ENCODE results near the gene OR6C76. TPM values are rescaled to one million over a fixed set of nuclear protein-coding genes. Genes with fewer than 3 reads are reported as not detected.
"Not testable (repeated sequence)": the region's sequence is repeated elsewhere in the genome, so short reads cannot be mapped to it uniquely, and the experiment has no call there.

The OR6C76 gene
- total RNA-seq, 4 donors from 2014 or later, result not detected

GRCh38 chr12:55407866-55408265 is 18.2 kb upstream of the OR6C76 start:
- H3K36me3 ChIP-seq, result no peaks in the 10 kb centered on the region
- peaks cover 0 to 3% (median 0%) of the 10 kb centered on the region in 4 donors for H3K9me3 ChIP-seq
- DNase-seq, result no peak
- no peak for TF ChIP-seq POLR2A (IDR thresholded peaks at IDR 0.05)
- TF ChIP-seq, protein P1, sequence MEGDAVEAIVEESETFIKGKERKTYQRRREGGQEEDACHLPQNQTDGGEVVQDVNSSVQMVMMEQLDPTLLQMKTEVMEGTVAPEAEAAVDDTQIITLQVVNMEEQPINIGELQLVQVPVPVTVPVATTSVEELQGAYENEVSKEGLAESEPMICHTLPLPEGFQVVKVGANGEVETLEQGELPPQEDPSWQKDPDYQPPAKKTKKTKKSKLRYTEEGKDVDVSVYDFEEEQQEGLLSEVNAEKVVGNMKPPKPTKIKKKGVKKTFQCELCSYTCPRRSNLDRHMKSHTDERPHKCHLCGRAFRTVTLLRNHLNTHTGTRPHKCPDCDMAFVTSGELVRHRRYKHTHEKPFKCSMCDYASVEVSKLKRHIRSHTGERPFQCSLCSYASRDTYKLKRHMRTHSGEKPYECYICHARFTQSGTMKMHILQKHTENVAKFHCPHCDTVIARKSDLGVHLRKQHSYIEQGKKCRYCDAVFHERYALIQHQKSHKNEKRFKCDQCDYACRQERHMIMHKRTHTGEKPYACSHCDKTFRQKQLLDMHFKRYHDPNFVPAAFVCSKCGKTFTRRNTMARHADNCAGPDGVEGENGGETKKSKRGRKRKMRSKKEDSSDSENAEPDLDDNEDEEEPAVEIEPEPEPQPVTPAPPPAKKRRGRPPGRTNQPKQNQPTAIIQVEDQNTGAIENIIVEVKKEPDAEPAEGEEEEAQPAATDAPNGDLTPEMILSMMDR (IDR thresholded peaks at IDR 0.05), result no peak
- H3K27ac ChIP-seq, result no peak overlapping the region
- no peaks in the 10 kb centered on the region for H3K27me3 ChIP-seq
- no peak overlapping the region for H3K4me3 ChIP-seq
- no peaks in the 10 kb centered on the region for H3K4me1 ChIP-seq

- H3K4me3 ChIP-seq, H3K9me3 ChIP-seq, H3K36me3 ChIP-seq, H3K4me1 ChIP-seq, H3K27ac ChIP-seq, DNase-seq, H3K27me3 ChIP-seq: not testable (repeated sequence)
Measured at GRCh38 chr12:55409133-55409532, 16.9 kb upstream of the OR6C76 start.

GRCh38 chr12:55412138-55412537 is 13.9 kb upstream of the OR6C76 start:
- not testable (repeated sequence) for DNase-seq, H3K36me3 ChIP-seq, H3K9me3 ChIP-seq, H3K27ac ChIP-seq, H3K4me3 ChIP-seq, H3K4me1 ChIP-seq, H3K27me3 ChIP-seq

- H3K27me3 ChIP-seq, H3K27ac ChIP-seq, H3K36me3 ChIP-seq, DNase-seq, H3K4me3 ChIP-seq, H3K9me3 ChIP-seq, H3K4me1 ChIP-seq: not testable (repeated sequence)
Measured at GRCh38 chr12:55413498-55414388, 12.3 kb upstream of the OR6C76 start.

GRCh38 chr12:55414396-55414823 is 11.6 kb upstream of the OR6C76 start:
- H3K9me3 ChIP-seq, H3K4me1 ChIP-seq, H3K4me3 ChIP-seq, H3K27me3 ChIP-seq, DNase-seq, H3K36me3 ChIP-seq, H3K27ac ChIP-seq: not testable (repeated sequence)

DNA sequence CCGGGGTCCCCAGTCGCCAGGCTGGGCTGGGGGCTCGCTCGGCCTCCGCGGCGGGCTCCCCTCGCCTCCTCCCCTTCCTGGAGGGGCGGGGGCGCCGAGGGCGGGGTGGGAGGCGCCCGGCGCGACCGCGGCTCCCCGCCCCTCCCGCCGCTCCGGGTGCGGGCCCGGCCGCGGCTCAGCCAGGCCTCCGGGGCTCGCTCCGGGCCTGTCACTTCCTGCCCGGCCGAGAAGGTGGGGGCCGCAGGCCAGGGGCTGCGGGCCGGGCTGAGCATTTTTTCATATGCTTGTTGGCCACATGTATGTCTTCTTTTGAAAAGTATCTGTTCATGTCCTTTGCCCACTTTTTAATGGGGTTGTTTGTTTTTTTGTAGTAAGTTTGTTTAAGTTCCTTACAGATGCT is 11.2 kb upstream of the OR6C76 start:
- not testable (repeated sequence) for H3K4me3 ChIP-seq, H3K9me3 ChIP-seq, H3K27ac ChIP-seq, H3K36me3 ChIP-seq, DNase-seq, H3K27me3 ChIP-seq, H3K4me1 ChIP-seq

GRCh38 chr12:55416961-55417360 is 9.1 kb upstream of the OR6C76 start:
- no peak overlapping the region for H3K4me3 ChIP-seq
- H3K36me3 ChIP-seq, result no peaks in the 10 kb centered on the region
- TF ChIP-seq, protein P1 (IDR thresholded peaks at IDR 0.05), result no peak
- TF ChIP-seq POLR2A (IDR thresholded peaks at IDR 0.05), result no peak
- no peak overlapping the region for H3K27ac ChIP-seq
- H3K27me3 ChIP-seq, result no peaks in the 10 kb centered on the region
- H3K4me1 ChIP-seq, result no peaks in the 10 kb centered on the region
- no peaks in the 10 kb centered on the region for H3K9me3 ChIP-seq
- no peak for DNase-seq

DNA sequence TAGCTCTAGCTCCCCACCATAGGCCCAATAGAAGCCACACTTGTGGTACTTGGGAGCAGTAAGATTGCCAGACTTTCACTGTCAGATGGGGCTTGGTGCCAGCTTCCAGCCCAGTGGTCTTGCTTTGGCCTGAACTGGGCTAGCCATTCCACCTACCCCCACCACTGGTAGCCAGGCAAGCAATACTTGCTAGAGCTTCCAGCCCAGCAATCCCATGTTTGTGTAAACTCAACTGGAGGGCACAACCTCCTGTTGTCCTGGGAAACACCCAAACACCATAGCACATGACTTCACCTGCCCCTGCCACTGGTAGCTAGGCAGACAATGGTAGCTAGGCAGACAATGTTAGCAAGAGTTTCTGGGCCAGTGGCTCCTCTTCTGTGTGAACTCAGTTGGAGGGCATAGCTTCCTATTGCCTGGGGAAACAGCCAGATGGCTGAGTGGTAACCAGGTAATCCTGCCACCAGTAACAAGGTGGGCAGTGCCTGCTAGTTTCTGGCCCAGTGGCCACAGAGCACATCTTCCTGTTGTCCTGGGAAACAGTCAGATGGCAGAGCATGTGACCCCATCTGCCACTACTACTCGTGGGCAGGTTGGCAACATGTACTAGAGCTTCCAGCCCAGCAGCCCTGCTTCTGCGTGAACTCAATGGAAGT is 5.6 kb upstream of the OR6C76 start:
- no peak for DNase-seq
- Histone ChIP-seq H3K9me3 (no peaks in the 10 kb centered on the region), H3K36me3 (no peaks in the 10 kb centered on the region), H3K27me3 (no peaks in the 10 kb centered on the region), H3K27ac (no peak overlapping the region), H3K4me1 (no peaks in the 10 kb centered on the region), H3K4me3 (no peak overlapping the region)
- no peak for TF ChIP-seq POLR2A (IDR thresholded peaks at IDR 0.05)
- TF ChIP-seq, protein P1 (IDR thresholded peaks at IDR 0.05), result no peak

All from Peyer's patch (tissue), 4 donors.